ENCODE measurements around the gene COMP. TPM values are rescaled to one million over a fixed set of nuclear protein-coding genes. Genes with fewer than 3 reads are reported as not detected.

Gene COMP
- total RNA-seq, 4 donors from 2014 or later: 1.3 to 8.0 (median 5.3) TPM; not detected in 1

DNA sequence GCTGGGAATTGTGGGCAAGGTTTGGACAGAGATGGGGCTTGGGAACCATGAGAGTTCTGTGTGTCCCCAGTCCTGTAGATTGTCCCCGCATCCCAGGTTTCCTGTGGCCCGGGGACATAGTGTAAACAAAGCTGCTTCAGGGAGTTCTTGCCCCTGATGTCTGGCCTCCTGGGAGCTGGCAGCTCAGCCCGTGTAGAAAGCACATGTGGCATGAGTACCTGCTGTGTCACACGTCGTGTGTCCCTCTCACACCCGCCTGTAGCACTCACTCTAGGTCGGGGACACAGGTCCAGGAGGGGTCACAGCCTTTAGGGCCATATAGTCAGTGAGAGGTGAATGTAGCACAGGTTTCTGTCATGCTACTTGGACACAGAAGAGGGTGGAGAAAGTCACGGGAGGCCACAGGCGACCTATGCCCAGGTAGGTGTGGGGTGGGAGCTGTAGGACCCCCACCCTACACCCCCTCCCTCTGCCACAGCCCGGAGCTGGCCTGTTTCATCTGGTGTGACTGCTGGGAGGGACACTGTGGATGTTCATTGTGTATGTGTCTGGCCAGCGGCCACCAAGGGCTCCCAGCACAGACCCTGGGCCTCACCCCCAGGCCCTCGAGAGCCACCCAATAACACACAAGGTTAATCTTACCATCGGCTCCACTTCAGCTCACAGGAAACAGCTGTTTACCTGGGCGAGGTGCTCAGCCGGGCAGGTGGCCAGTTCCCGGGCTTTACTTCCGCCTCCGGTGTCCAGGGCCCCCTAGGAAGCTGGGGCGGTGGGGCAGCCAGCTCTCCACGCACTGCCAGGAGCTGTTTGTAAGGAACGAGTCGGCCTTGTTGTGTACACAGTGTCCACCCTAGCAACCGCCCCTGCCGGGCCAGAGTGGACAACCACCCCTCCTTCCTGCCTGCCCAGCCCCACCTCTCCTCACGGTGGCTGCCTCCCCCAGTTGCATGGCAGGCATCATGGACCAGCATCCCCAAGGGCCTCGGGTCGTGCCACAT is 49.7 kb downstream of the COMP start:
- 71 to 80% methylated on average over 3 of the region's 27 CpGs for WGBS, 2 donors
- intact Hi-C loops (cut with DNase I): no loop called here
- Histone ChIP-seq H3K9me3 (no peaks in the 10 kb centered on the region), H3K27ac (no peak overlapping the region), H3K27me3 (peaks cover 0 to 36% (median 0%) of the 10 kb centered on the region in 4 donors), H3K4me1 (peaks cover 4 to 55% (median 16%) of the 10 kb centered on the region in 3 donors), H3K4me3 (no peak overlapping the region), H3K36me3 (no peaks in the 10 kb centered on the region)
- no peak for DNase-seq
- TF ChIP-seq, protein P1, sequence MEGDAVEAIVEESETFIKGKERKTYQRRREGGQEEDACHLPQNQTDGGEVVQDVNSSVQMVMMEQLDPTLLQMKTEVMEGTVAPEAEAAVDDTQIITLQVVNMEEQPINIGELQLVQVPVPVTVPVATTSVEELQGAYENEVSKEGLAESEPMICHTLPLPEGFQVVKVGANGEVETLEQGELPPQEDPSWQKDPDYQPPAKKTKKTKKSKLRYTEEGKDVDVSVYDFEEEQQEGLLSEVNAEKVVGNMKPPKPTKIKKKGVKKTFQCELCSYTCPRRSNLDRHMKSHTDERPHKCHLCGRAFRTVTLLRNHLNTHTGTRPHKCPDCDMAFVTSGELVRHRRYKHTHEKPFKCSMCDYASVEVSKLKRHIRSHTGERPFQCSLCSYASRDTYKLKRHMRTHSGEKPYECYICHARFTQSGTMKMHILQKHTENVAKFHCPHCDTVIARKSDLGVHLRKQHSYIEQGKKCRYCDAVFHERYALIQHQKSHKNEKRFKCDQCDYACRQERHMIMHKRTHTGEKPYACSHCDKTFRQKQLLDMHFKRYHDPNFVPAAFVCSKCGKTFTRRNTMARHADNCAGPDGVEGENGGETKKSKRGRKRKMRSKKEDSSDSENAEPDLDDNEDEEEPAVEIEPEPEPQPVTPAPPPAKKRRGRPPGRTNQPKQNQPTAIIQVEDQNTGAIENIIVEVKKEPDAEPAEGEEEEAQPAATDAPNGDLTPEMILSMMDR (IDR thresholded peaks at IDR 0.05): no peak
- no peak for TF ChIP-seq POLR2A (IDR thresholded peaks at IDR 0.05)

DNA sequence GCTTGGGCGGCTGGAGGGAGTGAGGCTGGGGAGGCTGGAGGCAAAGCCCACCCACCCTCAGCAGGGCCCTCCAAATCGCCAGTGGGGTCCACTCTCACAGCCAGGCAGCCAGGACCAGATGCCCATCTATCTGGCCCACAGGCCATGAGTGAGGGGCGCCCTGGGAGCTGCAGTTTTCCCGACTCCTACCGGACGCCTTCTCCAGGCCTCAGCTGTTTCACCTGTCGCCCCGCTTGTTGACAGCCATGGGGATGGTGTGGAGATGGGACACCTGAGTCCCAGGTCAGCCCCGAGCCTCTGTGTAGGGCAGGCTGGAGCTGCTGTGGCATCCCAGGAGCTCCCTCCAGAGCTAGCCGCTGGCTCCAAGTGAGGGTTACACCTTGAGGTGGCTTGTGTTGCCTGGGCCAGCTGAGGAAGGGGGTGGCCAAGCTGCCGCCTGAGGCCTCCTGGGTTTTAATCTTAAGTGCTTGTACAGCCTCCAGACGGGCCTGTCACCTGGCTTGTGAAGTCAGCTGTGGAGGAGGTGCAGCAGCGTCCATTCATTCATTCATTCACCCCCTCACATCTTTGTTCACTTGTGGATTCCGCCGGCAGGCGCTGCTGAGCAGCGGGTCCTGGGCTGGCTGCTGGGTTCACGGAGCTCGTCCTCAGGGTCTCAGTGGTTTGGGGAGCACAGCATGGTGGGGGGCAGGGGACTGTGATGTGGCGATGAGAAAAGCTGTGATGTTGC is 52.0 kb downstream of the COMP start:
- 87 to 96% methylated on average over 7 to 9 of the region's 20 CpGs for WGBS, 2 donors
- H3K9me3 ChIP-seq: no peaks in the 10 kb centered on the region
- peaks cover 0 to 20% (median 0%) of the 10 kb centered on the region in 4 donors for H3K27me3 ChIP-seq
- no peaks in the 10 kb centered on the region for H3K36me3 ChIP-seq
- H3K4me3 ChIP-seq: no peak overlapping the region
- TF ChIP-seq POLR2A (IDR thresholded peaks at IDR 0.05): no peak
- TF ChIP-seq, protein P1 (IDR thresholded peaks at IDR 0.05): no peak
- H3K4me1 ChIP-seq: peaks cover 4 to 38% (median 16%) of the 10 kb centered on the region in 3 donors
- intact Hi-C loops (cut with DNase I): no loop called here
- H3K27ac ChIP-seq: no peak overlapping the region
- DNase-seq: no peak

DNA sequence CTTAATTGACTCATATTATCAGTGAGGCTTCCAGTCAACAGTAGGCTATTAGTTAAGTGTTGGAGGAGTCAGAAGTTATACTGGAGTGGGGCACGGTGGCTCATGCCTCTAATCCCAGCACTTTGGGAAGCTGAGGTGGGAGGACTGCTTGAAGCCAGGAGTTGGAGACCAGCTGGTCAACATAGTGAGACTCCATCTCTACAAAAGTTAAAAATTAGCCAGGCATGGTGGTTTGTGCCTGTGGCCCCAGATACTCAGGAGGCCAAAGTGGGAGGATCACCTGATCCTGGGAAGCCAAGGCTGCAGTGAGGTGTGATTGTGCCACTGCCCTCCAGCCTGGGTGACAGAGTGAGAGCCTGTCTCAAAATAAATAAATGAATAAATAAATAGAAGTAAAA is 53.2 kb downstream of the COMP start:
- Histone ChIP-seq H3K4me1 (peaks cover under 1 to 37% (median 17%) of the 10 kb centered on the region in 3 donors), H3K27me3 (peaks cover 0 to 8% (median 0%) of the 10 kb centered on the region in 4 donors), H3K4me3 (no peak overlapping the region), H3K27ac (no peak overlapping the region), H3K9me3 (no peaks in the 10 kb centered on the region), H3K36me3 (no peaks in the 10 kb centered on the region)
- no peak for DNase-seq
- 100% methylated on average over 1 of the region's 1 CpG for WGBS, 2 donors
- TF ChIP-seq, protein P1 (IDR thresholded peaks at IDR 0.05): no peak
- intact Hi-C loops (cut with DNase I): no loop called here

DNA sequence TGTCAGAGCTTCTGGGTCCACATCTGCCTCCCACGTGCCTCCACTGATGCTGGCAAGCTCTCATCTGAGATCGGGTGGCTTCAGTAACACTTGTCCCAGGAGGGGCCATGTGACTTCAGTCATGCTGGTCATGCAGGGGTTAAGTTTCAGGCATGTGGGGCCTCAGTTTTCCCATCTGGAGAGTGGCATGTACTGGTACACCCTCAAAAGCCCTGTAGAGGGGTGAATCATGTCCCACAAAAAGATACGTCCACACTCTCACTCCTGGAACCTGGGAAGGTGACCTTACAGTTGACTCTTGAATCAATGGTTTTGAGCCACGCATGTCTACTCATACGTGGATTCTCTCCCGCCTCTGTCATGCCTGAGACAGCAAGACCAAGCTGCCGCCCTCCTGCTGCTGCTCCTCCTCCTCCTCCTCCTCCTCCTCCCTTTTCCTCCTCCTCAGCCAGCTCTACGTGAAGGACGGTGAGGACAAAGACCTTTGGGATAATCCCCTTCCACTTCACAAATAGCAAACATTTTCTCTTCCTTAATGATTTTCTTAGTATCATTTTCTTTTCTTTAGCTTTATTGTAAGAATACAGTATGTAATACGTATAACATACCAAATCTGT is 53.7 kb downstream of the COMP start:
- intact Hi-C loops (cut with DNase I): no loop called here
- no peak for DNase-seq
- Histone ChIP-seq H3K27me3 (peaks cover 0 to 3% (median 0%) of the 10 kb centered on the region in 4 donors), H3K9me3 (no peaks in the 10 kb centered on the region), H3K27ac (no peak overlapping the region), H3K4me3 (no peak overlapping the region), H3K4me1 (peaks cover 0 to 33% (median 12%) of the 10 kb centered on the region in 3 donors), H3K36me3 (no peaks in the 10 kb centered on the region)
- WGBS, 2 donors: 61 to 64% methylated on average over 8 to 10 of the region's 10 CpGs
- TF ChIP-seq, protein P1 (IDR thresholded peaks at IDR 0.05): no peak
- TF ChIP-seq POLR2A (IDR thresholded peaks at IDR 0.05): no peak

Data from esophagus squamous epithelium (tissue), 5 donors.